Karpas-422 (cell line): ENCODE results near the gene SLC2A5. TPM values are rescaled to one million over a fixed set of nuclear protein-coding genes. Genes with fewer than 3 reads are reported as not detected.

Experiments
- small RNA-seq: library from RNA; depleted of rRNA; stranded (forward); fragments of <200 nt; gene quantifications from one replicate; pipeline ENCODE3, GENCODE V24; 2014
- total RNA-seq: library from RNA; depleted of rRNA; stranded (reverse); fragments of >200 nt; shearing (Covaris generic); gene quantifications from 2 replicates; pipeline ENCODE4 v1.2.3, GENCODE V29; 2014; ENCODE audit warnings: low replicate concordance; rRNA removed

Gene SLC2A5
- total RNA-seq, 1 experiment from 2014 or later, result 0.22 TPM

Small RNAs within 50 kb of the gene (small RNA-seq; reads per million reads assigned to genes)
- gene RF00424, result not detected

Other genes starting within 250 kb of the SLC2A5 start
- 1,044 and 1,347 TPM in 2 replicates for gene ENO1, start 190.9 kb downstream of the SLC2A5 start, total RNA-seq
- gene CA6, start 123.8 kb downstream of the SLC2A5 start, total RNA-seq, result not detected in 2 replicates
- gene SLC2A7, start 43.2 kb downstream of the SLC2A5 start, total RNA-seq, result not detected in 2 replicates
- not detected in 2 replicates for gene GPR157, start 59.5 kb upstream of the SLC2A5 start, total RNA-seq
- 21.3 and 21.6 TPM in 2 replicates for gene H6PD, start 165.1 kb upstream of the SLC2A5 start, total RNA-seq
- gene SPSB1, start 223.3 kb upstream of the SLC2A5 start, total RNA-seq, result not detected in 2 replicates